GM18868 (cell line): ENCODE results near the gene CENPC.

Experiments used
- ATAC-seq: cut with Tn5 transposase; IDR thresholded peaks from one replicate; pipeline ENCODE4 v1.9.1; 2021; ENCODE audit warnings: mild to moderate bottlenecking, moderate library complexity; ENCODE audit not compliant: unreplicated experiment

Gene CENPC

DNA sequence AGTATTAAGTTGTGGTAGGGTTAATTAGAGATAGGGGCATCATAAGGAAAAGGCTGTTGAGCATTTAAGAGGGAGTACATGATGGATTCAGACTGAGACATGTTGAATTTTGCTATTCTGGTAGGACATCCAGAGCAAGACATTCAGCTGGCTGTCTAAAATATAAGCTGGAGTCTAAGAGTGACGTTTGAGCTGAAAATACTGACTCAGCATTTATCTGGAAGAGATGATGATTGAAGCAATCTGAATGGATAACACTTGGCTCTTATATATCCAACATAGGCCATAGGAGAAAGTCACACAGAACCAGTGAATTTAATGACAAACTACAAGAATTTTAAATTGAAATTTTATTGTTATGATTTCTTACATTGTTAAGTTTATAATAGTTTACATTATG is 114.3 kb downstream of the CENPC start:
- ATAC-seq: no peak

DNA sequence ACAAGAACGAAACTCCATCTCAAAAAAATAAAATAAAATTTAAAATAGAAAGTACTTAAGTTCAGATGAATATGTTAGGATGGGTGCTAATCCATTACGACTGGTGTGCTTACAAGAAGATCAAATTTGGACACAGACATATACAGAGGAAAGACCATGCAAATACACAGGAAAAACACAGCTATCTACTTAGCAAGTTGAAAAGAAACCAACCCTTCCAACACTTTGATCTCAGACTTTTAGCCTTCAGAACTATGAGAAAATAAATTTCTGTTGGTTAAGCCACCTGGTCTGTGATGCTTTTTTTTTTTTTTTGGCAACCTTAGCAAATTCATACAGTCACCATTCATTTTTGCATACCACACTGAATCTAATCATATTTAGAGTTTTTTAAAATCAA is 116.5 kb downstream of the CENPC start:
- ATAC-seq: no peak
